HepG2 (cell line): ENCODE measurements around the gene CSMD2.

Experiments used
- JUND ChIP-seq: sonication (generic); formaldehyde crosslinking; IDR thresholded peaks from 2 replicates; pipeline ENCODE4 v1.8.0; 2022; ENCODE audit warnings: mild to moderate bottlenecking, missing genetic modification reagents
- KDM1A ChIP-seq: IDR thresholded peaks from 2 replicates; pipeline ENCODE4 v1.6.1; 2016; ENCODE audit warnings: missing compliant biosample characterization
- KLF13 ChIP-seq: sonication (generic); formaldehyde crosslinking; IDR thresholded peaks from 2 replicates; pipeline ENCODE4 v1.4.0; 2020; ENCODE audit warnings: mild to moderate bottlenecking, missing genetic modification reagents
- MAFK ChIP-seq, 2 experiments: IDR thresholded peaks in 1 of 2; conservative IDR thresholded peaks in 1 of 2; 2 replicates each; pipeline ENCODE4 v1.6.1; 2011; ENCODE audit warnings: improper control_type of control experiment in 2 of 2, low read length in 2 of 2
- NFE2 ChIP-seq: sonication (generic); formaldehyde crosslinking; IDR thresholded peaks from 2 replicates; pipeline ENCODE4 v1.4.0; 2020; ENCODE audit warnings: missing genetic modification reagents
- NFRKB ChIP-seq: fragments of 450-650 bp; IDR thresholded peaks from 2 replicates; pipeline ENCODE4 v1.6.1; 2017
- SP1 ChIP-seq, 2 experiments: fragments of 450-650 bp in 1 of 2; sonication (generic) in 1 of 2; formaldehyde crosslinking in 1 of 2; IDR thresholded peaks; 2 replicates each; pipeline versions ENCODE4 v1.4.0 to v1.6.1; 2016 to 2020; ENCODE audit warnings: missing genetic modification reagents in 1 of 2
- ZNF274 ChIP-seq: sonication (generic); formaldehyde crosslinking; IDR thresholded peaks from 2 replicates; pipeline ENCODE4 v1.5.1; 2020; ENCODE audit warnings: mild to moderate bottlenecking, missing genetic modification reagents
- ZNF740 ChIP-seq: sonication (generic); formaldehyde crosslinking; IDR thresholded peaks from 2 replicates; pipeline ENCODE4 v1.4.0; 2020; ENCODE audit warnings: missing genetic modification reagents
- TF ChIP-seq, protein P1 (sequence below): sonication (generic); formaldehyde crosslinking; IDR thresholded peaks from 2 replicates; pipeline ENCODE4 v1.5.0; 2020; ENCODE audit warnings: mild to moderate bottlenecking, missing genetic modification reagents, moderate library complexity

DNA sequence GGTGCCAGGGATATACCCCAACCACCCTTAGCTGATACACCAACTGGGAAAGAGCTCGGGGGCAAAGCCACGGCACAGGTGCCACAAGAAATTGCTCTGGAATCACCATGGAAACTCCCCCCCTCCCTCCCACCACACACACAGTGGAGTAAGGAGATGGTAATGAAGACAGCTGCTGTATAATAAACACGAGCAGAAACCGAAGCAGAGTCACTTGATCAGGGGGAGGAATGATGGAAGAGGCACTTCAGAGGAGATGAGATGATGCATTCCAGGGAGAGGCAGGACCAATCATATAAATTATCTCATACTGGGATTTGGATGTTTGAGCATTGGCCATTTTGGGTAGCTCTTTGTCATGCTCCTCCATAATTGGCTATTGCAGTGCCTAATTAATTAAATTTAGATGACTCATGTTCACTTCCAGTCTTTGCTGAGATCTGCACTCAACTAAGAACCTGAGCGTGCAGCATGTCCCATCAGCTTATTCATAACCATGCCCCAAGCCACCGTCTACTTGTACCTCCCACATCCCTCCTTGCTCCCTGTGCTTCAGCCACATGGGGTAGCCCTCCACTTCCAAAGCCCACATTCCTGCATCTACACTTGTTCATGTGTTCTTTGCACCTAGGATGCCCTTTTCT, 503.1 kb downstream of the CSMD2 start:
- no peak for TF ChIP-seq MAFK (conservative IDR thresholded peaks at IDR 0.05 in 1 of 2, IDR thresholded peaks at IDR 0.05 in 1 of 2; ENCODE audit: low read length in 2 of 2)
- TF ChIP-seq ZNF740 (CRISPR knock-in tag), result no peak
- TF ChIP-seq, protein P1, sequence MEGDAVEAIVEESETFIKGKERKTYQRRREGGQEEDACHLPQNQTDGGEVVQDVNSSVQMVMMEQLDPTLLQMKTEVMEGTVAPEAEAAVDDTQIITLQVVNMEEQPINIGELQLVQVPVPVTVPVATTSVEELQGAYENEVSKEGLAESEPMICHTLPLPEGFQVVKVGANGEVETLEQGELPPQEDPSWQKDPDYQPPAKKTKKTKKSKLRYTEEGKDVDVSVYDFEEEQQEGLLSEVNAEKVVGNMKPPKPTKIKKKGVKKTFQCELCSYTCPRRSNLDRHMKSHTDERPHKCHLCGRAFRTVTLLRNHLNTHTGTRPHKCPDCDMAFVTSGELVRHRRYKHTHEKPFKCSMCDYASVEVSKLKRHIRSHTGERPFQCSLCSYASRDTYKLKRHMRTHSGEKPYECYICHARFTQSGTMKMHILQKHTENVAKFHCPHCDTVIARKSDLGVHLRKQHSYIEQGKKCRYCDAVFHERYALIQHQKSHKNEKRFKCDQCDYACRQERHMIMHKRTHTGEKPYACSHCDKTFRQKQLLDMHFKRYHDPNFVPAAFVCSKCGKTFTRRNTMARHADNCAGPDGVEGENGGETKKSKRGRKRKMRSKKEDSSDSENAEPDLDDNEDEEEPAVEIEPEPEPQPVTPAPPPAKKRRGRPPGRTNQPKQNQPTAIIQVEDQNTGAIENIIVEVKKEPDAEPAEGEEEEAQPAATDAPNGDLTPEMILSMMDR (CRISPR knock-in tag), result no peak
- TF ChIP-seq NFRKB, result no peak
- no peak for TF ChIP-seq KDM1A (CRISPR knock-in tag)
- no peak for TF ChIP-seq SP1 (IDR thresholded peaks at IDR 0.05)
- no peak for TF ChIP-seq SP1 (CRISPR knock-in tag; IDR thresholded peaks at IDR 0.05)
- no peak for TF ChIP-seq NFE2
- no peak for TF ChIP-seq JUND (CRISPR knock-in tag)
- TF ChIP-seq KLF13 (CRISPR knock-in tag), result no peak
- no peak for TF ChIP-seq ZNF274 (CRISPR knock-in tag)
